OCI-LY3 (cell line): ENCODE results near the gene ACBD6.

ENCODE experiments used
- CTCF ChIP-seq: fragments of 200-600, 300-600 bp; sonication (generic); IDR thresholded peaks from 2 replicates; pipeline ENCODE4 v1.5.1; 2014; ENCODE audit warnings: antibody characterized with exemption, low read length, low read depth
- EZH2phosphoT487 ChIP-seq: fragments of 200-600 bp; shearing (Covaris generic); IDR thresholded peaks from 2 replicates; pipeline ENCODE4 v1.6.1; 2018; ENCODE audit warnings: antibody characterized with exemption, mixed run types, low read depth

GRCh38 chr1:180290265-180291001 lies 211.9 kb downstream of the ACBD6 start:
- TF ChIP-seq CTCF (no peak), EZH2phosphoT487 (no peak)
